HG02840 (cell line): ENCODE measurements around the gene REXO5.

Experiments
- ATAC-seq: cut with Tn5 transposase; IDR thresholded peaks from one replicate; pipeline ENCODE4 v1.9.1; 2021; ENCODE audit warnings: mild to moderate bottlenecking, moderate library complexity, moderate number of reproducible peaks; ENCODE audit not compliant: unreplicated experiment, low FRiP score

Gene REXO5

DNA sequence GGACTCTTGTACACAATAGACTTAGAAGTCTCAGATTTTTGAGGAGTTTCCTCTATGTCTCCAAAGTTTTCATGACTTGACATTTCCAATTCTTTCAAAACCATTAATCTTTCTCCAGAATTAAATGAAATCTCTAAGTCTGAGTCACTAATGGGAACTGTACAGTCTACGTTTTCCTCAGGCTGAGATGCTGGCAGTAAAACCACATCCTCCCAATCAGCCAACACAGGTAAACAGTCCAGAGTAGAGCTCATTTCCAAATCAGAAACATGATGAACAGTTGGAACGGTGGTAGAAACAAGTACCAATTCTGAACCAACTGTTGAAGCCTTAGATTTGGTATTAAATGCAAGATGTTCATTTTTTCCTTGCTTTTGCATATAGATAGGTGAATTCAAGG is 8.0 kb upstream of the REXO5 start:
- no peak for ATAC-seq

DNA sequence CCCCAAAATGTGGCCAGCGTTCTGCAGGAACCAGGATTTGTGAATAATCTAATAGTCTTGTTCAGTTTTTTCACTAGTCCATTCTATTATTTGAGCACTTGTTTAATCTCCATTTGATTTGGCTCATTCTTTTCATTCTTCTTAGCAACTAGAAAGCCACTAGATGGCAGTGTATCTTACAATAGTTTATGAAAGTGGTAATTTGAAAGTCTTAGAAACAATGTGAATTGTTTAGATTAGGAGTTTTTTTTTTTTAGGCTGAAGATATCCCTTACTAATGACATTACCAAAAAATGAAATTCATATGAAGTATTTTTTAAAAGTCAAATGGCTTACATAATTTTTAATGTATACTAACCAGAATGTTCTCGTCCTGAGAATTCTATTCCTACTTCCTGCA is 6.7 kb upstream of the REXO5 start:
- ATAC-seq, result no peak

DNA sequence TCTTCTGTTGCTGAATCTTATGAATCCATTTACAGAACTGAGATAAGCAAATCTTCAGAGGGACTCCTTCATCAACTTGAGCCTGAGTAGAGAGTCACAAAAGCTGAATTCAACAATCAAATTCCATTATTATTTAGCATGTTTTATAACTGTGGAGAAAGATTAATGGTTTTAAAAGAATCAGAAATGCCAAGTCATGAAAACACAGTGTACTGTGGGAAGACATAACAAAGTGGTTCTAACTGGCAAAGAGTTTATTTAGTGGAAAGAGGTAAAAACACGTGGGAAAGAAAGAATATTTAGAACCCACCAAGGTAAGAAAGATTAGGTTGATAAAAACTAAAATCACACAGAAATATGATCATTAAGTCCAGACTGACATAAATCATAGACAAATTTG is 5.0 kb upstream of the REXO5 start:
- ATAC-seq, result no peak

DNA sequence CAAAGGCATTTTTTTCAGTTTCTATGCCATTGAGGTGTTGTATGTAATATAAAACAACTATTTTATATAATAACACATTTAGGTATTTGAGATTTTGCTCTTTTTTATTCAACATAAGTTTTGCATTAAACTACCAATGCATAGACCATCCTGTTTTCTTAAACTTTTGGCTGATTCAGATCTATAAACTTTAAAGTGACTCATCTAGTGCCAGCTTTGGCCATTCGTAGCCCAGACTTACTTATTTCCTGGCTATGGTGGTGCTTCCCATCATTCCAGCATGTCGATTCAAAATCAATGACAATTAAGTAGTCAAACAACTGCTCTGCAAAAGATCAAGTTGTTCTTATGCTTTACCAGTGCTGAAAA is 3.2 kb upstream of the REXO5 start:
- no peak for ATAC-seq

DNA sequence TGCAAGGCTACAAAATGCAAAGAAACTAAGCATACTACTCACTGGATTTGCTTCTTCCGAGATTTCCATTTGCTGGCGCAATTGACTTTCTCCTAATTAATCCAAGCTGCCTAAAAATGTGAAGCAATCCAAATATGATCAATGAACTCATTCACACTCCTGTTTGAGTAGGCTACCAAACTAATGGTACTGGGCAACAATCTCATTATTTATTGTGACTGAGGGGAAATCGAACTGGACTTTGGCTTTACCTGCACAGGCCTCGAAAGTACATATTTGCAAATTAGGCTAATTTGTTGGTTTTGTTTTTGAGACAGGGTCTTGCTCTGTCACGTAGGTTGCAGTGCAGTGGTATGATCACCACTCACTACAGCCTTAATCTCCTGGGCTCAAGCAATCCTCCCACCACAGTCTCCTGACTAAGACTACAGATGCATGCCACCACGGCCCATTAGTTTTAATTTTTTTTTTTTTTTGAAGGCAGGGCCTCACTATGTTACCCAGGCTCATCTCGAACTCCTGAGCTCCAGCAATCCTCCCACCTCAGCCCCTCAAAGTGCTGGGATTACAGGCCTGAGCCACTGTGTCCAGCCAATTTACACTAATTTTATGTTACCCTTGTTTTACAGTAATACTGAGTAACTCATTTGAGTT is 2.6 kb upstream of the REXO5 start:
- no peak for ATAC-seq

DNA sequence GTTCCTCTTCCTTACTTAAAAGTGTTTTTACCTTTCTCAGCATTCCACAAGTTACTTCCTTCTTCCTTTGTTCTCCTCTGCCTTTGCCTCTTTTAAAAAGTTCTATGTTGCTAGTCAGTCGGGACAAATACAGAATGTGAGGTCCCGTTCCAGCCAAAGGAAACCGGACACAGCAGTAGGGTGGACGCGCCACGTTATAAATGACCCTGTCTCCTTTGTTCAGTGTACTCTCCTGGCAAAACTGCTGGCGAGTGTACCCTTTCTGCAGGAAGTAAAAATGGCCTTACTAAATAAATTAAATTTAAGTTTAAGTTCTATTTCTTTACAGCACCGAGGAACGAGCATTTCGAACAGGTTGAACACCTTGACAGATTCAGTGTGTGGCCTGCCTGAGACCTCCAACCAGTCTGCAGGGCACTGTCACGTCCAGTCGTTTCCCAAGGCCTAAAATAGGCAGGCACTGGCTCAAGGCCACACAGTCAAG is 601 bp upstream of the REXO5 start:
- peak; percentile 30 for ATAC-seq

DNA sequence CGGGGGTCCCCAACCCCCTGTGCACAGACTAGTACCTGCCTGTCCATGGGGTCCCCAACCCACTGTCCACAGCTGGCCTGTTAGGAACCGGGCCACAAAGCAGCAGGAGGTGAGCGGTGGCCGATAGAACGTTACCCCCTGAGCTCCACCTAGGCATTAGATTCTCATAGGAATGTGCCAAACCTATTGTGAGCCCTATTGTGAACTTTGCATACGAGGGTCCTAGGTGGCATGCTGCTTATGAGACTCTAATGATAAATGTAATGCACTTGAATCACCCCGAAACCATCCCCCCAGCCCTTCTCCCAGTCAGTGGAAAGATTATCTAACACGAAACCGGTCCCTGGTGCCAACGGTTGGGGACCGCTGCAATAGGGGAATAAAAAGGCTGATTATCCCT is 1.5 kb downstream of the REXO5 start:
- ATAC-seq, result no peak

DNA sequence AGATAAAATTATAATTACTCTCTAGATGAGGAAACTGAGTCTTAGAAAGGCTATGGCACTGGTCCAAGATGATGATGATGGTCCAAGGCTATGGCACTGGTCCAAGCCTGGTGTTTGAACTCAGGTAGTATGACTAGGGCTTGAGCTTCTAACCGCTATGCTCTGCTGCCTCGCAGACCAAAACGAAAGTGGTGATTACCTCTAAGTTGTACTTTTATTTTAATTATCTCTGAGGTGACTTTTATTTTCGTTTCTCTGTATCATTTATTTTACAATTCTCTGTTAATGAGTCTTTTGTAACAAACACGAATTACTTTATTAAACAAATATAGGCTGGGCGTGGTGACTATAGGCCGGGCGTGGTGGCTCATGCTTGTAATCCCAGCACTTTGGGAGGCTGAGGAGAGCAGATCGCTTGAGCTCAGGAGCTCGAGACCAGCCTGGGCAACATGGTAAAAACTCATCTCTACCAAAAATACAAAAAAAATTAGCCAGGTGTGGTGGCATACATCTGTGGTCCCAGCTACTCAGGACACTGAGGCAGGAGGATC is 5.6 kb downstream of the REXO5 start:
- ATAC-seq, result no peak

DNA sequence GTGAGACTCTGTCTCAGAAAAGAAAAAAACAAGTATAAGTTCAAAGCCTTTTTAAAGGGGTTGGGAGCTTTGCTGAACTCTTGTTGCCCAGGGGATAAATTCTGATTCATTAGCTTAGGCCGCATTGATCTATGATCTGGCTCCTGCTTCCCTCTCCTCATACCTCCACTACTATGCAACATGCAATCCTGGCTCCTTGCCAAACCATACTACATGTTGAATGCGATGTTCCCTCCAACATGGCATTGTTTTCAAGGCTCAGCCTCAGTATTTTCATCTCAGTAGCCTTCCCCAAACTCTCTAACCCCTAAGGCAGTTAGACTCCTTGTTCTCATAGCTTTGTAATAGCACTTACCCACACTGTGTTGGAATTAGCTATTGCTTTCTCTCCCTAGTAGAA is 6.2 kb downstream of the REXO5 start:
- ATAC-seq, result no peak

DNA sequence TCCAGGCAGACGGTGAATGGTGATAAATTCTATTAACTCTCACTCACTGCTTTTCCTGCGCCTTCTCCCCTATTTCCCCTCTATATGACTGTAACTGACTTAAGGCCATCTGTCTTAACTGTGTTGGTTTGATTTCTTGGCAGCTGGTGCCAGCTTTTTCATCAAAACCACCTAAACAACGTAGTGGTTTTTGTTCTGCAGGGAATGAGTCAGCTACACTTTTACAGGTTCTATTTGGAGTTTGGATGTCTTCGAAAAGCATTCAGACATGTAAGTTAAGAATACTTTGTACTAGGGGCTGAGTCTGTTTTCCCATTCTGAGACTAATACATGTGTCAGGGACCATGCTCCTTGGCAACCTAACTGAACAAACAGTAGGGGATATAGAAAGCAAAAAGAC is 8.5 kb downstream of the REXO5 start:
- no peak for ATAC-seq

DNA sequence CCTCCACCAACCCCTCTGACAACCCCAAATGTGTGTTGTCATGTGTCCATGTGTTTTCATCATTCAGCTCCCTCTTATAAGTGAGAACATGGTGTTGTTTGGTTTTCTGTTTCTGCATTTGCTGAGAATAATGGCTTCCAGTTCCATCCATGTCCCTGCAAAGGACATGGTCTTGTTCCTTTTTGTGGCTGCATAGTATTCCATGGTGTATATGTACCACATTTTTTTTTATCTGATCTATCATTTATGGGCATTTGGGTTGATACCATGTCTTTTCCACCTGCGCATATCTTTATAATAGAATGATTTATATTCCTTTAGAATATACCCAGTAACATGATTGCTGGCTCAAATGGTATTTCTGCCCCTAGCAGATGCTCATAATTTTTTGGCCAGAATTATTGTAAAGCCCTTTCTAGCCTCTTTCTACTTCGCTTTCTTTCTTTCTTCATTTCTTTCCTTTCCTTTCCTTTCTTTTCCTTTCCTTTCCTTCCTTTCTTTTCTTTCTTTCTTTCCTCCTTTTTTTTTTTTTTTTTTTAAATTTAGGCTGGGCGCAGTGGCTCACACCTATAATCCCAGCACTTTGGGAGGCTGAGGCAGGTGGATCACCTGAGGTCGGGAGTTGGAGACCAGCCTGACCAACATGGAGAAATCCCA is 12.7 kb downstream of the REXO5 start:
- ATAC-seq, result no peak

DNA sequence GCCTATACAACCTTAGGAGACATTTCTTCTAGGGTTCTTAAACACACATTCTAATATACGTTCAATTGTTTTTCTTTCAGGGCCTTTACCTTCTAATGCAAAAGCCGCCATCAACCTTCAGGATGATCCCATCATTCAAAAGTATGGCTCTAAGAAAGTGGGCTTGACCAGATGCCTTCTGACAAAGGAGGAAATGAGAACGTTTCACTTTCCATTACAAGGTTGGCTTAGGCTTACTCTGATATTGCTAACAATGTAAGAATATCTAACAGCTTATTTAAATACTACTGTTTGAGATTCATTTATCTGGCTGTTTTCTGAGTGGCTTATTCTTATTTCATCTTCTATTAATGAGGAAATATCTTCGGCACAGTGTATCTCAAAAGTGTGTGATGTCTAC is 15.4 kb downstream of the REXO5 start:
- ATAC-seq, result no peak

DNA sequence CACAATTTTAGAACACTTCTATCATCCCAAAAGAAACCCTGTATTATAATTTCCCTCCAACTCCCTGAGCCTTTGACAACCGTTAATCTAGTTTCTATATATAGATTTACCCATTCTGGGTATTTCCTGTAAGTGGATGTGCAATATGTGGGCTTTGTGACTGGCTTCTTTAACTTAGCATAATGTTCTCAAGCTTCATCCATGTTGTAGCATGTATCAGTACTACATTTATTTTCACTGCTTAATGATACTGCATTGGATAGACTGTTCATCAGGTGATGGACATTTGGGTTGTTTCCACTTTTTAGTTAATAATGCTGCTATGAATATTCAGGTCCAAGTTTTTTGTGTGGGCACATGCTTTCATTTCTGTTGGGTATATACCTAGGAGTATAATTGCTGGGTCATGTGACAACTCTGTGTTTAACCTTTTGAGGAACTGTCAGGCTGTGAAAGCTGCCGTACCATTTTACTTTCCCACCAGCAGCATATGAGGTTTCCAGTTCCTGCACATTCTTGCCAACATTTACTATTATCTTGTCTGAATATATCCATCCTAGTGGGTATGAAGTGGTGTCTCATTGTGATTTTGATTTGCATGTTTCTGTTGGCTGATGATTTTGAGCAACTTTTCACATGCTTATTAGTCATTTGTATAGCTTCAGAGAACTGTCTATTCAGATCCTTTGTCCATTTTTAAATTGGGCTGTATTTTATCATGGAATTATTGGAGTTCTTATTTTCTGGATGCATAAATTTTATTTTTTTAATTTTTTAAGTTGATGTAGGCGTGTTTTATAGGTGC is 16.4 kb downstream of the REXO5 start:
- no peak for ATAC-seq

DNA sequence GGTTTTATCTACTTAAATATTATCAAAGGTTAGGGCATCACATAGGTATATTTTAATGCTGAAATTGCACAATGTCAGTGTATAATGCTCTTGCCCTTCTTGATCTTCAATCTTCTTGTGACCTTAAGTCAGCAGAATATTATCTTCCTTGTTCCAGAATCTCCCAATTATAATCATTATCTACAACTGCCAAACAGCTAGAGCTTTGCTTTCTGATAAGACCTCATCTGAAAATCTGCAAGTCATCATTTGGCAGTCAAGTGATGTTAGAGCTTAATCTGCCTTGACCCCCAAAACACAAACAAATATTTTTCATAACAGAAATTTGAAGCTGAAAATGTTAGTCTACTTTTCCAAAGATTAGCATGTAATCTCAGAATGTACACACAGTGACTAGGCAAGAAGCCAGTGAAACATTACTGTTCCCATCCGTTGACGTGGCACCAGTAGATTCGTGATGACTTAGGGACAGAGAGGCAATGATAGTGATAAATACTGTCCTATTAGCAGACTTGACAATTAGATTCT is 19.8 kb downstream of the REXO5 start:
- no peak for ATAC-seq

DNA sequence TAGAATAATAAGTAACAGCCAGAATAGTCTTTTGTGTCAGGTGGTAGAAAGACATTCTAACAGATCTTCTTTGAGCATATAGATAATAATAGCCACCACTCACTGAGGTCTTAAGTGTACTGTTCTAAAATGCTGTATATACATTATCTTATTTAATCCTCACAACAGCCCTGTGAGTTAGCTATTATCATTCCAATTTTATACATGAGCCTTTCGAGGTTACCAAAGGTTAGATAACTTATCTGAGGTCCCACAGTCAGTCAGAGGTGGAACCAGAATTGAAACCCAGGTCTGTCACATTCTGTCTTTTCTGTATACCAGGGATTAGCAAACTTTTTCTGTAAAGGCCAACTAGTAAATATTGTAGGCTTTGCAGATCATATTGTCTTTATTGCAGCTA is 23.2 kb downstream of the REXO5 start:
- ATAC-seq, result no peak

DNA sequence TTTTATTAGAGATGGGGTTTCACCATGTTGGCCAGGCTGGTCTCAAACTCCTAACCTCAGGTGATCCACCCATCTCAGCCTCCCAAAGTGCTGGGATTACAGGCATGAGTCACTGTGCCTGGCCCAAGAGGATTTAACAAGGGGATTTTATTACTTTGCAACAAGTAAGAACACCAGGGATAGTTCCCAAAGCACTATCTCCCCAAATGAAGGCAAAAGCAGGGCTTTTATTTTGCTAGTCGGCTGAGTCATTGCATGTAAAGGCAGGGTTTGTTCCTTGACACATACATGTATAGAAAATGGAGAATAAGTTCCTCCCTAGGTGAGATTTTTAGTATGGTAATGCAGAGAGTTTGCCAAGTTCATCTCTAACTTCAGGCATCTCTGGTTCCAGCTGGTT is 24.0 kb downstream of the REXO5 start:
- no peak for ATAC-seq

DNA sequence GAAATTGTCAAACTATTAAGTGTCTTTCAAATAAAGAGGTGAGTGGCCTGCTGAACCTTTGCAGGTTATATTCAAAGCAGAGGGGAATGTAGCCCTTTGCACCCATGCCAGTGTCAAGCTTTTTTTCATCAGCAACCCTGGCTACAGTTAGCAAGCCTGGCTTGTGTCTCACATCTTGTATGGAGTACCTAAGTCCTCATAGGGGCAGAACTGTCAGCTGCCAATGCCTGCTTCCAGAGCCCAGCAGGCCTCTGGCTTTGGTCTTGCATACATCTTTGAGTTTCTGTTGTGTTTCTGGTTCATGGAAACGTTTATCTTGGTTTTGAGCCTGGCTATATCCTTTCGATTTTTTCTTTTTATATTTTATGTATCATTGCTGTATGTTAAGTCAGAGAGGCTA is 26.8 kb downstream of the REXO5 start:
- no peak for ATAC-seq

DNA sequence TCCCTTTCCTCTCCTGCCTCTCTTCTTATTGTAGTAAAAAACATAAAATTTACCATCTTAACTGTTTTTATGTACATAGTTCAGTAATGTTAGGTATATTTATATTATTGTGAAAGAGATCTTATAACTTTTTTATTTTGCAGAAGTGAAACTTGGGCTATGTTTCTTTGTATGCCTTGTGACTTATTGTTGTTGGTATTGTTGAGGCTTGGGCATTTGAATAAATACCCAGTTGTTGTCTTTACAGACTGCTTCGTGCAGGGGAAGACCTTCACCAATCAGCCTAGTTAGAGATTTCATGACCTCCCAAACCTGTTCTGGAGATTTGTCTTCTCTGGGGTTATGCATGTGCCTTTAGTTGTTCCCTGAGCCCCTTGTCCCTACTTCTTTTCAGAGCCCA is 31.9 kb downstream of the REXO5 start:
- ATAC-seq, result no peak

DNA sequence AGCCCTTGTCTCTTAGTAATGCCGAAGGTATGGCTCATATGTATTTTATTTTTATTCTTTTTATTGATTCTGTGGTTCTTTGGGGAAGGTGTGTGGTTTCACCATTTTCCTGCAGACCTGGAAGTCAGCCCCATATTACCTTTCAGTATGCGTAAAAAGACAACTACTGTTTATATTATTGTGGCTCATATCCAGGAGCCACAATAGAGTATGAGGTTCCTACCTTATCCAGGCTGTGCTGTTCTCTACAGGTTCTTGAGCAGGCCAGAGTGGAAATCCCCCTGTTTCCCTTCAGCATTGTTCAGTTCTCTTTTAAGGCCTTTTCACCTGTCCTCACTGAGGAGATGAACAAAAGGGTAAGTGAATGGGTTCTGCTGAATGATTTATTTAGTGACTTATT is 33.2 kb downstream of the REXO5 start:
- ATAC-seq, result no peak

DNA sequence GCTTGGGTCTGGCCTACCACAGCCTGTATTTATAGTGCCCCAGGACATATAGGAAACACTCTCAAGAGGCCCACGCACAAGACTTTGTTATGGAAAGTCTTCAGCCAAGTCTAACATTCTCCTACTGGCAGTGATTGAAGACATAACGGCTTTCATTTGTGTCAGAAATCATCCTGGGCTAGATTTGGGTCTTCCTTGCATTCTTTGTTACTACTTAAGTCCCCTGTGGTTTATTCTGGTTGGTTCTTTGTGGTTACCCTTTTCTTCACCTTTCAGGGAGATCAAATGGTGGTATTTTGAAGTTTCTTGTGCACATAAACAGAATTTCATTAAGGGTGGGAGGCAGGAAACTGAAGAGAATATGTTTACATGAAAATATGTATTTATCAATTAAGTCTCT is 37.7 kb downstream of the REXO5 start:
- no peak for ATAC-seq

DNA sequence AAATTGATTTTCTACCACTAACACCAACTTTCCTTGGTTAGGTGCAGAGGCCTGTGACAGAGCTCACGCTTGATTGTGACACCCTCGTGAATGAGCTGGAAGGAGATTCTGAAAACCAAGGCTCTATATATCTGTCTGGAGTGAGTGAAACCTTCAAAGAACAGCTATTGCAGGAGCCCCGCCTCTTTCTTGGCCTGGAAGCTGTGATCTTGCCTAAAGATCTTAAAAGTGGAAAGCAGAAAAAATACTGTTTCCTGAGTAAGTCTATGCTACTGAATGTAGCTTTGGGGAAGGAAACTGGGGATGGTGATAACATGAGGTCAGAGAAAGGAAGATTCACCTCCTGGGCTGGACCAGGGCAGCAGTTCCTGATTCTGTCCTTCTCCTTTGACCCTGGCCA is 38.3 kb downstream of the REXO5 start:
- no peak for ATAC-seq
